A549 (cell line): ENCODE results near the gene MESP2.

ENCODE experiments used
- EHMT2 ChIP-seq: fragments of 200-600 bp; sonication (generic); IDR thresholded peaks from 2 replicates; pipeline ENCODE4 v1.6.1; 2016; ENCODE audit warnings: antibody characterized with exemption, low read depth, mild to moderate bottlenecking, moderate library complexity
- ESRRA ChIP-seq: fragments of 150-350 bp; IDR thresholded peaks from 2 replicates; pipeline ENCODE4 v1.6.1; 2014; ENCODE audit warnings: mild to moderate bottlenecking, low read length, borderline replicate concordance
- MAZ ChIP-seq: fragments of 150-350 bp; IDR thresholded peaks from 2 replicates; pipeline ENCODE4 v1.6.1; 2014; ENCODE audit warnings: antibody characterized with exemption, low read depth, low read length, borderline replicate concordance
- POLR2A ChIP-seq: IDR thresholded peaks from 2 replicates; pipeline ENCODE4 v1.6.1; 2012; ENCODE audit warnings: mild to moderate bottlenecking, low read length
- SREBF2 ChIP-seq: fragments of 450-650 bp; IDR thresholded peaks from 2 replicates; pipeline ENCODE4 v1.6.1; 2014; ENCODE audit warnings: mild to moderate bottlenecking, moderate library complexity
- TF ChIP-seq, protein P1 (sequence below): fragments of >200 bp; sonication (Bioruptor Twin); formaldehyde crosslinking; IDR thresholded peaks from 3 replicates; pipeline ENCODE4 v1.5.1; 2016
- TF ChIP-seq, protein P2 (sequence below): fragments of 150-350 bp; IDR thresholded peaks from 2 replicates; pipeline ENCODE4 v1.6.1; 2014; ENCODE audit warnings: low read depth, mild to moderate bottlenecking, low read length

DNA sequence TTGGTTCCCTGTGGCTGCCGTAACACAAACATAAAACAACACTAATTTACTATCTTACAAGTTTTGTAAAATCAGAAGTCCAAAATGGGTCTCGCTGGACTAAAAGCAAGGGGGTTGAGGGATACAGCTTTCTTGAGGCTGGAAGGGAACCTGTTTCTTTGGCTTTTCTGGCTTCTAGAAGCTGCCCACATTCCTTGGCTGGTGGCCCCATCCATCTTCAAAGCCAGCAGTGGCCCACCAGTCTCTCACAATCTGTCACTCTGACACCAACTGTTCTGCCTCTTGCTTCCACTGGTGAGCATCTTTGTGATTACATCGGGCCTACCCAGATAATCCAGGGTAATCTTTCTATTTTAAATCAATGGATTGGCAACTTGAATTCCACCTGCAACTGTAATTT lies 39.6 kb downstream of the MESP2 start:
- TF ChIP-seq EHMT2, result no peak
- TF ChIP-seq POLR2A, result no peak
- TF ChIP-seq, protein P1, sequence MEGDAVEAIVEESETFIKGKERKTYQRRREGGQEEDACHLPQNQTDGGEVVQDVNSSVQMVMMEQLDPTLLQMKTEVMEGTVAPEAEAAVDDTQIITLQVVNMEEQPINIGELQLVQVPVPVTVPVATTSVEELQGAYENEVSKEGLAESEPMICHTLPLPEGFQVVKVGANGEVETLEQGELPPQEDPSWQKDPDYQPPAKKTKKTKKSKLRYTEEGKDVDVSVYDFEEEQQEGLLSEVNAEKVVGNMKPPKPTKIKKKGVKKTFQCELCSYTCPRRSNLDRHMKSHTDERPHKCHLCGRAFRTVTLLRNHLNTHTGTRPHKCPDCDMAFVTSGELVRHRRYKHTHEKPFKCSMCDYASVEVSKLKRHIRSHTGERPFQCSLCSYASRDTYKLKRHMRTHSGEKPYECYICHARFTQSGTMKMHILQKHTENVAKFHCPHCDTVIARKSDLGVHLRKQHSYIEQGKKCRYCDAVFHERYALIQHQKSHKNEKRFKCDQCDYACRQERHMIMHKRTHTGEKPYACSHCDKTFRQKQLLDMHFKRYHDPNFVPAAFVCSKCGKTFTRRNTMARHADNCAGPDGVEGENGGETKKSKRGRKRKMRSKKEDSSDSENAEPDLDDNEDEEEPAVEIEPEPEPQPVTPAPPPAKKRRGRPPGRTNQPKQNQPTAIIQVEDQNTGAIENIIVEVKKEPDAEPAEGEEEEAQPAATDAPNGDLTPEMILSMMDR, result no peak
- no peak for TF ChIP-seq MAZ
- no peak for TF ChIP-seq SREBF2
- no peak for TF ChIP-seq ESRRA
- TF ChIP-seq, protein P2, sequence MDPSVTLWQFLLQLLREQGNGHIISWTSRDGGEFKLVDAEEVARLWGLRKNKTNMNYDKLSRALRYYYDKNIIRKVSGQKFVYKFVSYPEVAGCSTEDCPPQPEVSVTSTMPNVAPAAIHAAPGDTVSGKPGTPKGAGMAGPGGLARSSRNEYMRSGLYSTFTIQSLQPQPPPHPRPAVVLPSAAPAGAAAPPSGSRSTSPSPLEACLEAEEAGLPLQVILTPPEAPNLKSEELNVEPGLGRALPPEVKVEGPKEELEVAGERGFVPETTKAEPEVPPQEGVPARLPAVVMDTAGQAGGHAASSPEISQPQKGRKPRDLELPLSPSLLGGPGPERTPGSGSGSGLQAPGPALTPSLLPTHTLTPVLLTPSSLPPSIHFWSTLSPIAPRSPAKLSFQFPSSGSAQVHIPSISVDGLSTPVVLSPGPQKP, result no peak
